Mesothelial cell of epicardium (in vitro differentiated cells): Measurements from ENCODE around the gene SPHK2. TPM values are rescaled to one million over a fixed set of nuclear protein-coding genes. Genes with fewer than 3 reads are reported as not detected.

ENCODE experiments used
- DNase-seq, 2 experiments: peaks; one replicate each; pipeline ENCODE4 v3.0.0; 2021; ENCODE audit warnings: low spot score in 2 of 2; ENCODE audit not compliant: unreplicated experiment in 2 of 2
- H3K27ac Mint-ChIP-seq: 2 replicates; pipeline ENCODE4 v1.8.0; 2021; ENCODE audit warnings: mixed read lengths
- H3K27me3 Mint-ChIP-seq: 2 replicates; pipeline ENCODE4 v1.8.0; 2021; ENCODE audit warnings: low read depth, mixed read lengths
- H3K36me3 Mint-ChIP-seq: 2 replicates; pipeline ENCODE4 v1.8.0; 2021; ENCODE audit warnings: mixed read lengths
- H3K4me1 Mint-ChIP-seq: 2 replicates; pipeline ENCODE4 v1.8.0; 2021; ENCODE audit warnings: mixed read lengths
- H3K4me3 Mint-ChIP-seq: 2 replicates; pipeline ENCODE4 v1.8.0; 2021; ENCODE audit warnings: mild to moderate bottlenecking, moderate library complexity, mixed read lengths
- H3K9me3 Mint-ChIP-seq: 2 replicates; pipeline ENCODE4 v1.8.0; 2021; ENCODE audit warnings: mixed read lengths
- total RNA-seq: library from RNA; stranded (reverse); gene quantifications from 3 replicates; pipeline ENCODE4 v1.2.1, GENCODE V29; 2021
- TF ChIP-seq, protein P1 (sequence below): fragments of 200-600 bp; sonication (generic); IDR thresholded peaks from one replicate; pipeline ENCODE4 v1.5.0; 2021; ENCODE audit warnings: antibody characterized with exemption; ENCODE audit not compliant: unreplicated experiment

SPHK2 gene
- total RNA-seq, 1 donor from 2014 or later: 27.7 TPM

DNA sequence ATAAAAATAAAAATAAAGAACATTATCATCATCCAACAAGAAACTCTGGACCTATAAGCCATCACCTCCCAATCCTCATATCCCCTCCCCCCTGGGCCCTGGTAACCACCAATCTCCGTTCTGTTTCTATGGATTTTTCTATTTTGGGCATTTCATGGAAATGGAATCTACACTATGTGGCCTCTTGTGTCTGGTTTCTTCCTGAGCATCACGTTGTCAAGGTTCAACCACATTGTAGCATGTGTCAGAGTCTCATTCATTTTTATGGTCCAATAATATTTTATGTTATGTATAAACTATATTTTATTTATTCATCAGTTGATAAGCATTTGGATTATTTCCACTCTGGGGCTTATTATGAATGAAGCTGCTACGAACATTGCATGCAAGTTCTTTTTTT is 40.4 kb upstream of the SPHK2 start:
- peaks cover 18% of the 10 kb centered on the region for H3K4me1 Mint-ChIP-seq
- no peaks in the 10 kb centered on the region for H3K9me3 Mint-ChIP-seq
- H3K36me3 Mint-ChIP-seq: no peaks in the 10 kb centered on the region
- no peak for DNase-seq
- peak overlapping the region; percentile 68 for H3K27ac Mint-ChIP-seq
- no peak overlapping the region for H3K4me3 Mint-ChIP-seq
- TF ChIP-seq, protein P1, sequence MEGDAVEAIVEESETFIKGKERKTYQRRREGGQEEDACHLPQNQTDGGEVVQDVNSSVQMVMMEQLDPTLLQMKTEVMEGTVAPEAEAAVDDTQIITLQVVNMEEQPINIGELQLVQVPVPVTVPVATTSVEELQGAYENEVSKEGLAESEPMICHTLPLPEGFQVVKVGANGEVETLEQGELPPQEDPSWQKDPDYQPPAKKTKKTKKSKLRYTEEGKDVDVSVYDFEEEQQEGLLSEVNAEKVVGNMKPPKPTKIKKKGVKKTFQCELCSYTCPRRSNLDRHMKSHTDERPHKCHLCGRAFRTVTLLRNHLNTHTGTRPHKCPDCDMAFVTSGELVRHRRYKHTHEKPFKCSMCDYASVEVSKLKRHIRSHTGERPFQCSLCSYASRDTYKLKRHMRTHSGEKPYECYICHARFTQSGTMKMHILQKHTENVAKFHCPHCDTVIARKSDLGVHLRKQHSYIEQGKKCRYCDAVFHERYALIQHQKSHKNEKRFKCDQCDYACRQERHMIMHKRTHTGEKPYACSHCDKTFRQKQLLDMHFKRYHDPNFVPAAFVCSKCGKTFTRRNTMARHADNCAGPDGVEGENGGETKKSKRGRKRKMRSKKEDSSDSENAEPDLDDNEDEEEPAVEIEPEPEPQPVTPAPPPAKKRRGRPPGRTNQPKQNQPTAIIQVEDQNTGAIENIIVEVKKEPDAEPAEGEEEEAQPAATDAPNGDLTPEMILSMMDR: no peak
- no peaks in the 10 kb centered on the region for H3K27me3 Mint-ChIP-seq

DNA sequence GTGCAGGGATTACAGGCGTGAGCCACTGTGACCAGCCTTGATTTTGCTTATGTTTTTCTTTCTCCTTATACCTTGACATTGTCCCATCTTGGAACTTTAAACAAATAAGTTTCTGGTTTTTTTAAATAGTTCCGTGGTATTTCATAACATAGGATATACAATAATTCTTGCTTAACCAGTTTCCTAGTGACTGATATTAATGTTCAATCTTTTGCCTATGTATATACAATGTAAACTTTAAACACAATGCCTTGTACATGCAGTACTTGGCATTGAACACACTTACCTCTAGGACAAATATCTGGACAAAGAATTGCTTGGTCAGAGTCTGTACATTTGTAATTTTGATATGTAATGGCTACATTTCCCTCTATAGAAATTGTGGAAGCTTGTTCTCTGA is 37.1 kb upstream of the SPHK2 start:
- no peaks in the 10 kb centered on the region for H3K36me3 Mint-ChIP-seq

DNA sequence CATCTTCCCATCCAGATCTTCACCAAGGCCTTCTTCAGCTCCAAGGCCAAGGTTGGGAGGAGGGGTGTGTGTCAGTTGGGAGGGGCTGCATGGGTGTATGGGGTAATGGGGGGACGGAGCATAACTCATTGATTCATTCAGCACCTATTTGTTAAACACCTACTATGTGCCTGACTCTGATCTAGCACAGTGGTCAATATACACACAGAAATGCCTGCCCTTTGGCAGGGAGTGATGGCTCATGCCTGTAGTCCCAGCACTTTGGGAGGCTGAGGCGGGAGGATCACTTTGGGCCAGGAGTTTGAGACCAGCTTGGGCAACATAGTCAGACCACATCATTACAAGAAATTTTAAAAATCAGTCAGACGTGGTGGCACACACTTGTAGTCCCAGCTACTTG is 31.9 kb upstream of the SPHK2 start:
- peaks cover 5% of the 10 kb centered on the region for H3K27me3 Mint-ChIP-seq
- H3K36me3 Mint-ChIP-seq: no peaks in the 10 kb centered on the region
- peaks cover 3% of the 10 kb centered on the region for H3K9me3 Mint-ChIP-seq
- peaks cover 14% of the 10 kb centered on the region for H3K4me1 Mint-ChIP-seq
- no peak for DNase-seq
- no peak overlapping the region for H3K4me3 Mint-ChIP-seq
- TF ChIP-seq, protein P1: no peak
- H3K27ac Mint-ChIP-seq: no peak overlapping the region

More for the DNA sequence above, 37.1 kb upstream of the SPHK2 start:
- H3K4me3 Mint-ChIP-seq: no peak overlapping the region
- no peak for DNase-seq
- H3K27ac Mint-ChIP-seq: peak overlapping the region; percentile 43
- peaks cover 11% of the 10 kb centered on the region for H3K4me1 Mint-ChIP-seq
- peaks cover 3% of the 10 kb centered on the region for H3K9me3 Mint-ChIP-seq
- peaks cover 4% of the 10 kb centered on the region for H3K27me3 Mint-ChIP-seq
- TF ChIP-seq, protein P1: no peak

DNA sequence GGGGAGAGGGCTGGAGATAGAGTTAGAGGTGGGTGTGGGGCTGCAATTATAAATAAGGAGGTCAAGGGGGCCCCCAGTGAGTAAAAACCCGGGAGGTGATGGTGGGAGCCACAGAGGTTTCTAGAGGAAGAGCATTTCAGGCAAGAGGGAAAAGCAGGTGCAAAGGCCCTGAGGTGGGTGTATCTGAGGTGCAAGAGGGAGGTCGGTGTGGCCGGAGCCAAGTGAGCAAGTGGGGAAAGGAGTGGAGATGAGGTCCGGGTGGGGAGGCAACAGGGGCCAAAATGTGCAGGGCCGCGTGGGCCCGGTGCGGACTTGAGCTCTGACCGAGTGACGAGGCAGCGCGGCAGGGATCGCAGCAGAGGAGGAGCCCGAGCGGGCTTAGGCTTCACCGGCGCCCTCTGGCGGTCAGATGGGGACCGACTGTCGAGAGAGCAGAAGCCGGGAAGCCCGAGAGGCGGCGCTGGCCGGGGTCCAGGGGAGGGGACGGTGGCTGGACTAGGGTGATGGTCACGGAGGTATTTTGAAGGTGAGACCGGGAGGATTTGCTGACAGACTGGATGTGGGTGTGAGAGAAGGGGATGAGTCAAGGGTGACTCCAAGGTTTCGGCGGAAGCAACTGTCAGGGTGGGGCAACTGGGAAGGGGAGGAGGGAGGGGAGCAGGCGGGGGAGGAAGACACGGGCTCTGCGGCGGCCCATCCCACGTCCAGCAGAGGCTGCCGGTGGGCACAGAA is 30.5 kb upstream of the SPHK2 start:
- Mint-ChIP-seq H3K4me1 (peaks cover 12% of the 10 kb centered on the region), H3K4me3 (peak overlapping the region; percentile 72), H3K36me3 (no peaks in the 10 kb centered on the region), H3K27me3 (peaks cover 5% of the 10 kb centered on the region), H3K9me3 (peaks cover 3% of the 10 kb centered on the region), H3K27ac (peak overlapping the region; percentile 44)
- DNase-seq: peak; percentile 90 to 98
- TF ChIP-seq, protein P1: peak; percentile 92

DNA sequence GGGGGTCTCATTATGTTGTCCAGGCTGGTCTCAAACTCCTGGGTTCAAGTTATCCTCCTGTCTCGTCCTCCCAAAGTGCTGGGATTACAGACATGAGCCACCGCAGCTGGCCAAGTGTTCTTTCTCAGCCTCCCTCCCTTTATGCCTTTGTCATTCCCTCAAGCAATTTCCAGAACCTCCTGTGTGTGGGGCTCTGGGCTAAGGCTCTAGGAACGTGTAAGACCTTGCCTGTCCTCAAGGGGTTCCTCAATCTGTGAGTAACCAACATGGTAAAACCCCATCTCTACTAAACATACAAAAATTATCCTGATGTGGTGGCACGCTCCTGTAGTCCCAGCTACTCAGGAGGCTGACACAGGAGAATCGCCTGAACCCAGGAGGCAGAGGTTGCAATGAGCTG is 28.3 kb upstream of the SPHK2 start:
- H3K9me3 Mint-ChIP-seq: no peaks in the 10 kb centered on the region
- no peak overlapping the region for H3K4me3 Mint-ChIP-seq
- no peak overlapping the region for H3K27ac Mint-ChIP-seq
- peaks cover 9% of the 10 kb centered on the region for H3K4me1 Mint-ChIP-seq
- H3K27me3 Mint-ChIP-seq: peaks cover 1% of the 10 kb centered on the region
- DNase-seq: no peak
- no peaks in the 10 kb centered on the region for H3K36me3 Mint-ChIP-seq
- TF ChIP-seq, protein P1: no peak
